K562 (cell line): ENCODE measurements around the gene CD82. TPM values are rescaled to one million over a fixed set of nuclear protein-coding genes. Genes with fewer than 3 reads are reported as not detected.

Experiments
- ATAC-seq: fragments of 200-7000 bp; cut with Tn5 transposase; 3 replicates; pipeline ENCODE4 v1.9.1; 2020; ENCODE audit warnings: moderate library complexity
- BruUV-seq: library from RNA; stranded (reverse); fragments of 400-500 nt; replicated peaks from 2 replicates; lab custom pipeline; 2021; lab: Mats Ljungman, UMichigan
- CTCF ChIA-PET: fragments of 300-600 bp; formaldehyde crosslinking; extraction: SDS; loops from one replicate; lab custom pipeline; 2021; ENCODE audit warnings: low intra/inter-chr PET ratio; lab: Yijun Ruan, JAX
- POLR2A ChIA-PET: fragments of 300-600, 350-650 bp; sonication (Branson Sonifier 250); formaldehyde crosslinking; extraction: SDS; loops from one replicate; lab custom pipeline; 2021; ENCODE audit warnings: antibody characterized with exemption, inconsistent platforms; lab: Yijun Ruan, JAX
- DNase-seq, 4 experiments: peaks; one replicate each; pipeline versions ENCODE4 v3.0.0 to v3.0.0-alpha.2; 2011 to 2018; ENCODE audit warnings: low spot score in 3 of 4, mixed read lengths in 3 of 4; ENCODE audit errors: extremely low read depth in 1 of 4
- FAIRE-seq: peaks from 2 replicates; lab custom pipeline; 2011; peaks lifted over from hg19 to GRCh38; lab: Jason Lieb, UNC
- H2AFZ ChIP-seq: 2 replicates; pipeline ENCODE4 v1.6.0; 2011; ENCODE audit warnings: low read depth, low read length, control low read depth, inconsistent platforms
- H3K27ac ChIP-seq: fragments of 200-600 bp; 3 replicates; pipeline ENCODE4 v1.8.0; 2011; ENCODE audit warnings: low read depth, mild to moderate bottlenecking, control low read depth, inconsistent platforms, low read length, moderate library complexity, mixed read lengths; ENCODE audit errors: extremely low read depth
- H3K27me3 ChIP-seq, 2 experiments: fragments of 300-600 bp in 1 of 2; 2 replicates in 1 of 2; 3 replicates in 1 of 2; pipeline versions ENCODE4 v1.6.0 to v1.8.0; 2011; ENCODE audit warnings: inconsistent platforms in 2 of 2, low read length in 2 of 2, mild to moderate bottlenecking in 1 of 2, mixed read lengths in 1 of 2, moderate library complexity in 1 of 2; ENCODE audit not compliant: control insufficient read depth in 2 of 2, insufficient read depth in 2 of 2
- H3K36me3 ChIP-seq: fragments of 300-600 bp; 3 replicates; pipeline ENCODE4 v1.8.0; 2011; ENCODE audit warnings: mild to moderate bottlenecking, low read length, inconsistent platforms; ENCODE audit not compliant: control insufficient read depth, insufficient read depth
- H3K4me1 ChIP-seq, 2 experiments: fragments of 200-600 bp in 1 of 2; replicated peaks in 1 of 2; 2 replicates in 1 of 2; 3 replicates in 1 of 2; pipeline versions ENCODE4 v1.5.1 to v1.8.0; 2011; ENCODE audit warnings: inconsistent platforms in 2 of 2, low read length in 2 of 2, mild to moderate bottlenecking in 1 of 2, mixed read lengths in 1 of 2, moderate library complexity in 1 of 2; ENCODE audit not compliant: control insufficient read depth in 2 of 2, insufficient read depth in 2 of 2
- H3K4me2 ChIP-seq: 2 replicates; pipeline ENCODE4 v1.6.1; 2011; ENCODE audit warnings: low read length, control low read depth, inconsistent platforms, mixed read lengths; ENCODE audit not compliant: insufficient read depth
- H3K4me3 ChIP-seq: fragments of 200-600 bp; sonication (generic), shearing (Covaris generic); 2 replicates; pipeline ENCODE4 v1.5.1; 2016; ENCODE audit warnings: control low read depth, inconsistent platforms
- H3K79me2 ChIP-seq: fragments of 200-600 bp; 3 replicates; pipeline ENCODE4 v1.8.0; 2011; ENCODE audit warnings: low read length, inconsistent platforms; ENCODE audit not compliant: control insufficient read depth, insufficient read depth
- H3K9ac ChIP-seq, 2 experiments: 2 replicates each; pipeline versions ENCODE4 v1.6.0 to v1.6.1; 2011; ENCODE audit warnings: low read depth in 2 of 2, low read length in 2 of 2, control low read depth in 1 of 2, inconsistent platforms in 1 of 2, mild to moderate bottlenecking in 1 of 2, mixed read lengths in 1 of 2; ENCODE audit not compliant: insufficient read depth in 1 of 2
- H3K9me1 ChIP-seq: one replicate; pipeline ENCODE4 v1.6.0; 2011; ENCODE audit warnings: inconsistent platforms, mild to moderate bottlenecking, low read length, moderate library complexity; ENCODE audit not compliant: control insufficient read depth, insufficient read depth
- H3K9me3 ChIP-seq: replicated peaks from 2 replicates; pipeline ENCODE4 v1.5.1; 2011; ENCODE audit warnings: low read depth, low read length, inconsistent platforms; ENCODE audit not compliant: control insufficient read depth, insufficient read depth
- H4K20me1 ChIP-seq: replicated peaks from 2 replicates; pipeline ENCODE4 v1.6.1; 2011; ENCODE audit warnings: low read length, inconsistent platforms, mixed read lengths; ENCODE audit not compliant: control insufficient read depth, insufficient read depth
- C11orf30 ChIP-seq: fragments of 450-650 bp; IDR thresholded peaks from 2 replicates; pipeline ENCODE4 v1.6.1; 2016; ENCODE audit warnings: low read depth, mild to moderate bottlenecking
- CTBP1 ChIP-seq: fragments of 450-650 bp; IDR thresholded peaks from 2 replicates; pipeline ENCODE4 v1.6.1; 2016; ENCODE audit warnings: borderline replicate concordance
- DMBX1 ChIP-seq: fragments of 250-450 bp; sonication (Bioruptor Pico); IDR thresholded peaks from 2 replicates; pipeline ENCODE4 v1.8.0; 2022; ENCODE audit warnings: inconsistent platforms, mild to moderate bottlenecking, moderate library complexity, borderline replicate concordance
- GATAD2A ChIP-seq: fragments of 450-650 bp; IDR thresholded peaks from 2 replicates; pipeline ENCODE4 v1.6.1; 2017
- MIER1 ChIP-seq: fragments of 450-650 bp; IDR thresholded peaks from 2 replicates; pipeline ENCODE4 v1.6.1; 2016; ENCODE audit warnings: antibody characterized with exemption, mild to moderate bottlenecking, low read depth
- NFRKB ChIP-seq: fragments of 450-650 bp; IDR thresholded peaks from 2 replicates; pipeline ENCODE4 v1.6.1; 2016; ENCODE audit warnings: low read depth
- NR4A1 ChIP-seq, 2 experiments: fragments of 250-450 bp in 1 of 2; fragments of 450-650 bp in 1 of 2; sonication (Bioruptor Pico) in 1 of 2; IDR thresholded peaks; 2 replicates each; pipeline versions ENCODE4 v1.4.0 to v1.6.1; 2016 to 2020; ENCODE audit warnings: mild to moderate bottlenecking in 2 of 2, missing compliant biosample characterization in 1 of 2, missing genetic modification characterization in 1 of 2, moderate library complexity in 1 of 2
- PTRF ChIP-seq: fragments of 450-650 bp; IDR thresholded peaks from 2 replicates; pipeline ENCODE4 v1.6.1; 2016; ENCODE audit warnings: mild to moderate bottlenecking, missing genetic modification characterization, missing compliant biosample characterization
- PURB ChIP-seq: sonication (generic); formaldehyde crosslinking; IDR thresholded peaks from 2 replicates; pipeline ENCODE4 v1.9.0; 2021; ENCODE audit warnings: low read depth, mild to moderate bottlenecking, missing genetic modification reagents
- RCOR1 ChIP-seq, 2 experiments: IDR thresholded peaks; 2 replicates each; pipeline ENCODE4 v1.6.1; 2012; ENCODE audit warnings: low read depth in 2 of 2, low read length in 2 of 2, borderline replicate concordance in 1 of 2, improper control_type of control experiment in 1 of 2
- SNIP1 ChIP-seq: fragments of 450-650 bp; IDR thresholded peaks from 2 replicates; pipeline ENCODE4 v1.7.1; 2017; ENCODE audit warnings: low read depth, mild to moderate bottlenecking
- TEAD1 ChIP-seq, 2 experiments: fragments of 450-650 bp in 1 of 2; sonication (generic) in 1 of 2; formaldehyde crosslinking; IDR thresholded peaks; 2 replicates each; pipeline versions ENCODE4 v1.4.0 to v1.8.0; 2020 to 2022; ENCODE audit warnings: mild to moderate bottlenecking in 2 of 2, missing genetic modification reagents in 1 of 2
- TSC22D4 ChIP-seq: fragments of 450-650 bp; IDR thresholded peaks from 2 replicates; pipeline ENCODE4 v1.6.1; 2016; ENCODE audit warnings: missing genetic modification characterization, missing biosample characterization, control low read depth
- ZFP1 ChIP-seq: fragments of 450-650 bp; formaldehyde crosslinking; IDR thresholded peaks from 2 replicates; pipeline ENCODE4 v1.4.0; 2020; ENCODE audit warnings: mild to moderate bottlenecking, mixed read lengths
- ZNF586 ChIP-seq: fragments of 450-650 bp; formaldehyde crosslinking; conservative IDR thresholded peaks from 2 replicates; pipeline ENCODE4 v1.4.0; 2020; ENCODE audit warnings: mild to moderate bottlenecking, moderate library complexity
- ZSCAN29 ChIP-seq: fragments of 450-650 bp; IDR thresholded peaks from 2 replicates; pipeline ENCODE4 v1.6.1; 2017
- WGBS: fragments of 100-300 bp; shearing (Covaris generic); methylation state at CpG from one replicate; pipeline ENCODE4 v1.1.6; 2016; ENCODE audit warnings: low coverage, mixed read lengths; ENCODE audit not compliant: insufficient coverage; ENCODE audit errors: missing lambda C conversion rate; 5-methylcytosine and 5-hydroxymethylcytosine counted together
- in situ Hi-C: fragments of 300-500 bp; cut with MboI; formaldehyde crosslinking; loops from 4 replicates; pipeline ENCODE4 v1.15.0; 2018; ENCODE audit warnings: inconsistent platforms, mixed read lengths
- intact Hi-C: fragments of 100-400 bp; cut with micrococcal nuclease; formaldehyde crosslinking; loops from 2 replicates; pipeline ENCODE4 v1.14.2; 2022
- polyA plus RNA-seq, 8 experiments: library from polyadenylated mRNA; depleted of rRNA in 4 of 8; stranded (reverse) in 5 of 8; unstranded in 3 of 8; fragments of >200 nt; fragmentation: Nextera tagmentation in 2 of 8; fragmentation: Illumina TruSeq in 1 of 8; extraction: Ambion mirVana in 2 of 8; extraction: Trizol in 1 of 8; gene quantifications; 2 replicates each; pipeline versions ENCODE4 v1.2.1 to v1.2.3, GENCODE V29; 2011 to 2014; ENCODE audit warnings: inconsistent platforms in 1 of 8, missing spikeins in 1 of 8
- total RNA-seq, 7 experiments: library from RNA; depleted of rRNA in 6 of 7; stranded (reverse); fragments of >200 nt in 6 of 7; fragmentation: Illumina TruSeq in 2 of 7; extraction: Trizol in 2 of 7; gene quantifications; 2 replicates each; pipeline versions ENCODE4 v1.2.1 to v1.2.3, GENCODE V29; 2011 to 2021; ENCODE audit warnings: low replicate concordance in 1 of 7
- TF ChIP-seq, protein P1 (sequence below): fragments of 450-650 bp; formaldehyde crosslinking; IDR thresholded peaks from 2 replicates; pipeline ENCODE4 v1.4.0; 2022; ENCODE audit warnings: mild to moderate bottlenecking, moderate library complexity
- TF ChIP-seq, protein P2 (sequence below), 3 experiments: fragments of 200-800 bp in 1 of 3; sonication (Bioruptor generic) in 1 of 3; sonication (generic) in 1 of 3; formaldehyde crosslinking in 1 of 3; IDR thresholded peaks; 2 replicates each; pipeline versions ENCODE4 v1.6.1 to v1.8.0; 2016 to 2022; ENCODE audit warnings: mild to moderate bottlenecking in 2 of 3, missing compliant biosample characterization in 2 of 3, missing genetic modification characterization in 2 of 3, missing genetic modification reagents in 1 of 3
- TF ChIP-seq, protein P3 (sequence below), 2 experiments: IDR thresholded peaks; 2 replicates each; pipeline ENCODE4 v1.6.1; 2011; ENCODE audit warnings: borderline replicate concordance in 1 of 2, control low read depth in 1 of 2, low read depth in 1 of 2, low read length in 1 of 2, mild to moderate bottlenecking in 1 of 2, mixed read lengths in 1 of 2, moderate library complexity in 1 of 2; ENCODE audit not compliant: insufficient read depth in 1 of 2, insufficient read length in 1 of 2, poor library complexity in 1 of 2, severe bottlenecking in 1 of 2; ENCODE audit errors: extremely low read depth in 1 of 2

CD82 gene
- total and polyA plus RNA-seq, 9 of the 15 experiments (the other 6 are each of a cell fraction or from before 2014, with no cell fraction given): 0.27 to 9.4 (median 3.0) TPM

DNA sequence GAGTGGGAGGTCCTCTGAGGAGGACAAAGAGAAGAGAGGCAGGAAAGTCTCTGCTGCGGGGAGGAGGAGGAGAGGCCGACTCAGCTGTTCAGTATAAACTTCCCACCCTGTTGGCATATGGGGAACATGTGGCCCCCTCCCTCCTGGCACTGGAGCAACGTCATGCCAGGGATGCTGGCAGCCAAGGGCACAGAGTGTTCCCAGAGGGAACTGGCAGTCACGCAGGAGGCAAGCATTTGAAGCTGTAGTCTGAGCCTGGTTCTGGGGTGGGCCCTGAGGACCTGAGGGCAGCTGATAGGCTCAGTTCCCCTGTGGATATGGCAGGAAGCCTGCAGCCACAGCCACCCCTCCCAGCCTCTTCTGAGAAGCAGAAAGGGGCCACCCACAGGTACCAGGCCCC, 94.2 kb downstream of the CD82 start:
- Histone ChIP-seq H4K20me1 (no peaks in the 10 kb centered on the region), H3K36me3 (no peaks in the 10 kb centered on the region), H3K27ac (no peak overlapping the region), H3K9ac (no peak overlapping the region), H3K9me1 (no peaks in the 10 kb centered on the region), H3K27me3 (peaks cover 3 to 15% of the 10 kb centered on the region in 2 experiments; a peak in 4 of 5 replicates), H3K4me1 (peaks cover 0 to 4% of the 10 kb centered on the region in 2 experiments; a peak in 2 of 5 replicates), H3K79me2 (no peaks in the 10 kb centered on the region), H2AFZ (no peak overlapping the region), H3K4me2 (no peak overlapping the region), H3K9me3 (no peaks in the 10 kb centered on the region), H3K4me3 (no peak overlapping the region)
- no peak for TF ChIP-seq RCOR1 (IDR thresholded peaks at IDR 0.05; ENCODE audit: borderline replicate concordance in 1 of 2, low read depth in 2 of 2, low read length in 2 of 2)
- TF ChIP-seq ZNF586: no peak
- TF ChIP-seq C11orf30: no peak
- no peak for TF ChIP-seq CTBP1
- no peak for TF ChIP-seq PTRF (tag)
- TF ChIP-seq GATAD2A: no peak
- no peak for TF ChIP-seq NFRKB
- TF ChIP-seq NR4A1 (CRISPR knock-in tag; IDR thresholded peaks at IDR 0.05): no peak
- no peak for TF ChIP-seq NR4A1 (tag; IDR thresholded peaks at IDR 0.05)
- TF ChIP-seq TEAD1 (CRISPR knock-in tag; IDR thresholded peaks at IDR 0.05): no peak
- TF ChIP-seq SNIP1: no peak
- TF ChIP-seq ZFP1: no peak
- no peak for TF ChIP-seq DMBX1 (CRISPR knock-in tag)
- no peak for TF ChIP-seq PURB (CRISPR knock-in tag)
- TF ChIP-seq ZSCAN29: no peak
- no peak for TF ChIP-seq MIER1
- TF ChIP-seq, protein P1, sequence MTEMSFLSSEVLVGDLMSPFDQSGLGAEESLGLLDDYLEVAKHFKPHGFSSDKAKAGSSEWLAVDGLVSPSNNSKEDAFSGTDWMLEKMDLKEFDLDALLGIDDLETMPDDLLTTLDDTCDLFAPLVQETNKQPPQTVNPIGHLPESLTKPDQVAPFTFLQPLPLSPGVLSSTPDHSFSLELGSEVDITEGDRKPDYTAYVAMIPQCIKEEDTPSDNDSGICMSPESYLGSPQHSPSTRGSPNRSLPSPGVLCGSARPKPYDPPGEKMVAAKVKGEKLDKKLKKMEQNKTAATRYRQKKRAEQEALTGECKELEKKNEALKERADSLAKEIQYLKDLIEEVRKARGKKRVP (CRISPR knock-in tag): no peak
- TF ChIP-seq, protein P2, sequence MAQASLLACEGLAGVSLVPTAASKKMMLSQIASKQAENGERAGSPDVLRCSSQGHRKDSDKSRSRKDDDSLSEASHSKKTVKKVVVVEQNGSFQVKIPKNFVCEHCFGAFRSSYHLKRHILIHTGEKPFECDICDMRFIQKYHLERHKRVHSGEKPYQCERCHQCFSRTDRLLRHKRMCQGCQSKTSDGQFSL (CRISPR knock-in tag; IDR thresholded peaks at IDR 0.05): no peak
- TF ChIP-seq, protein P2 (tag; IDR thresholded peaks at IDR 0.05): no peak
- no peak for TF ChIP-seq TSC22D4 (tag)
- TF ChIP-seq, protein P3, sequence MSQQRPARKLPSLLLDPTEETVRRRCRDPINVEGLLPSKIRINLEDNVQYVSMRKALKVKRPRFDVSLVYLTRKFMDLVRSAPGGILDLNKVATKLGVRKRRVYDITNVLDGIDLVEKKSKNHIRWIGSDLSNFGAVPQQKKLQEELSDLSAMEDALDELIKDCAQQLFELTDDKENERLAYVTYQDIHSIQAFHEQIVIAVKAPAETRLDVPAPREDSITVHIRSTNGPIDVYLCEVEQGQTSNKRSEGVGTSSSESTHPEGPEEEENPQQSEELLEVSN (IDR thresholded peaks at IDR 0.05; ENCODE audit: borderline replicate concordance in 1 of 2, extremely low read depth in 1 of 2, insufficient read depth in 1 of 2, insufficient read length in 1 of 2, low read depth in 1 of 2, low read length in 1 of 2, poor library complexity in 1 of 2, severe bottlenecking in 1 of 2): no peak
- CTCF ChIA-PET: interaction anchor here (0.5 kb wide), 1 partner anchor 133 kb away, joined by 4 read pairs; no protein-coding TSS in a partner anchor
- WGBS: 2% methylated on average over 3 of the region's 4 CpGs
- POLR2A ChIA-PET: interaction anchor here (0.6 to 0.8 kb wide), 2 partner anchors 9 to 27 kb away, joined by 3 read pairs; no protein-coding TSS in a partner anchor
- no TSS peak for BruUV-seq
- DNase-seq: no peak
- intact Hi-C loops: no loop called here
- ATAC-seq: no peak
- in situ Hi-C loops: no loop called here
- FAIRE-seq: no peak
